ENCODE data around the gene APPL2.

Gene APPL2

DNA sequence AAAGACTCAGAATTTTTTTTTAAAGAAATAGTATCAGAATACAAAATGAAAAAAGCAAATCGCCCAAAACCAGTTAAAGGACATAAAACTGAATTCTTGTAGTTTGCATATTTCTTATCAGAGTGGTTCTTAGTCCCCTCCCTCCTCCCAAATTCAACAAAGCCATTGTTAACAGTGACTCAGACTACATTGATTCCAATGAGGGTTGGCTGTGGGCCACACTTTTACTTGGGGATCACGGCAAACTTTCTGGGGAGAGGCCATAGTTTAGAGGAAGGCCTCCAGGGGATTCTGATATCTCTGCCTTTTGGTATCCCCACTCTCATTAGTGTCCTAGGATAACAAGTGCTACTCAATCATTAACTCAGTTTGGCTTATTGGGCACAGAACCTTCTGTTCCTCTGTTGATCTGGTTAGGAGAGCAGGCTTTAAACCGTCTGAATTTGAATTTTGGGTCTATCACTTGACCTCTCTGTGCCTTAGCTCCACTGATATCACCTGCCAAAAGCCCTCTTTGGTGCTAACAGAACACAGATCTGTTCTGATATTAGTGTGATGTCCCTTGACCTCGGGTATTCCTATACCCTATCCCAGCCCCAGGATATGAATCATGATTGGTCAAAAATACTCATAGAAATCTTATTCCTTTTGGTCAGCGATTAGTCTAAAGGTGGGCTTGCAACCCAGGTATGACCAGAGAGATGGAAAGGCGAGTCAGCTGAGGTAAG lies 45.2 kb upstream of the APPL2 start:
- Histone ChIP-seq H3K9ac (ENCODE audit: low read depth, low read length, poor library complexity) (no peak overlapping the region), H4K91ac (ENCODE audit: low read depth, low read length, poor library complexity) (no peak overlapping the region), H2AK5ac (ENCODE audit: low read depth, low read length) (no peak overlapping the region), H3K4me1 (ENCODE audit: control insufficient read depth in 2 of 2, insufficient read depth in 1 of 2, low read depth in 1 of 2, low read length in 2 of 2) (no peaks in the 10 kb centered on the region), H3K18ac (ENCODE audit: low read length) (no peak overlapping the region), H3K79me1 (ENCODE audit: low read depth, low read length) (no peaks in the 10 kb centered on the region), H3K27me3 (ENCODE audit: control insufficient read depth in 3 of 3, insufficient read depth in 3 of 3, low read depth in 1 of 3, low read length in 3 of 3) (peaks cover 0 to 10% (median 0%) of the 10 kb centered on the region in 3 experiments), H2BK5ac (ENCODE audit: low read length) (no peak overlapping the region), H3K27ac (replicated peaks; ENCODE audit: low read length) (no peak overlapping the region), H3K23ac (ENCODE audit: low read depth, low read length, poor library complexity) (no peak overlapping the region), H3K14ac (ENCODE audit: low read length) (no peak overlapping the region), H3K4me3 (ENCODE audit: low read length in 2 of 2) (no peak overlapping the region), H2BK12ac (ENCODE audit: low read length) (no peak overlapping the region), H4K8ac (ENCODE audit: low read depth, low read length) (no peak overlapping the region), H2BK120ac (ENCODE audit: low read depth, low read length) (no peak overlapping the region), H2BK15ac (ENCODE audit: low read length) (no peak overlapping the region), H3K36me3 (replicated peaks in 1 of 2; ENCODE audit: control insufficient read depth in 2 of 2, insufficient read depth in 2 of 2, low read length in 2 of 2) (no peaks in the 10 kb centered on the region), H3K9me3 (replicated peaks in 1 of 2; ENCODE audit: control insufficient read depth in 2 of 2, insufficient read depth in 1 of 2, low read depth in 1 of 2, low read length in 2 of 2) (peaks cover 0 to 3% of the 10 kb centered on the region in 2 donors), H3K4ac (ENCODE audit: low read length) (no peak overlapping the region), H3K4me2 (ENCODE audit: insufficient read depth, low read length, poor library complexity, severe bottlenecking) (no peak overlapping the region), H2AFZ (ENCODE audit: low read length) (no peak overlapping the region)
- DNase-seq (ENCODE audit: low spot score) = no peak
- no CpG with 5 or more reads among the region's 6 CpGs for WGBS, 2 donors (ENCODE audit: extremely low coverage in 2 of 2, insufficient read length in 2 of 2, insufficient replicate concordance in 1 of 2)

DNA sequence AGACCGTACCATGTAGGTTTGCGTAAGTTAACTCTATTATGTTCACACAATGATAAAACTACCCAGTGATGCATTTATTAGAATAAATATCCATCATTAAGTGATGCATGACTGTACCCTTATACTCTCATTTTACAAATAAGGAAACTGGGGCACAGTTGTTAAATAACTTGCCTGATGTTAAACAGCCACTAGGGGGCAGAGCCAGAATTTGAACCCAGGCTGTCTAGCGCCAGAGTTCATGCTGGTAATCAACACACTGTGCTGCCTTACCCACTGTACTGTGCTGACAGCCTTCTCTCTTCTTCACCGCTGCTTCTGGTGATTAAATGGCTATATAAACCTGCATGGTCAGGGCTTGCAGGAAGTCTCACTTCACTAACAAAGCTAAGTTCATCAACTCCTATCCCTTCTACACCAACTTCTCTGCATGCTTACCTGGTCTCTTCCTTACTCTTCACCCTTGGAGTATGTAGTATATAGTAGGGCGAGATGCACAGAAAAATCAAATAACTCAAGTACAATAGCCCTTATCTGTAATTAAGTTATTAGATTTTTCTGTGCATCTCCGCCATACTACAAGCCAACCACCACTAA lies 43.6 kb upstream of the APPL2 start:
- H3K9me3 ChIP-seq (replicated peaks in 1 of 2; ENCODE audit: control insufficient read depth in 2 of 2, insufficient read depth in 1 of 2, low read depth in 1 of 2, low read length in 2 of 2) = peaks cover 0 to 3% of the 10 kb centered on the region in 2 donors
- no peak overlapping the region for H3K4ac ChIP-seq (ENCODE audit: low read length)
- DNase-seq (ENCODE audit: low spot score) = peak; percentile 9
- no peak overlapping the region for H2AFZ ChIP-seq (ENCODE audit: low read length)
- H2BK12ac ChIP-seq (ENCODE audit: low read length) = no peak overlapping the region
- H2AK5ac ChIP-seq (ENCODE audit: low read depth, low read length) = no peak overlapping the region
- no peak overlapping the region for H3K14ac ChIP-seq (ENCODE audit: low read length)
- no peaks in the 10 kb centered on the region for H3K79me1 ChIP-seq (ENCODE audit: low read depth, low read length)
- H4K8ac ChIP-seq (ENCODE audit: low read depth, low read length) = no peak overlapping the region
- H4K91ac ChIP-seq (ENCODE audit: low read depth, low read length, poor library complexity) = no peak overlapping the region
- no peak overlapping the region for H2BK5ac ChIP-seq (ENCODE audit: low read length)
- no peak overlapping the region for H2BK120ac ChIP-seq (ENCODE audit: low read depth, low read length)
- H3K4me3 ChIP-seq (ENCODE audit: low read length in 2 of 2) = no peak overlapping the region
- no peak overlapping the region for H3K18ac ChIP-seq (ENCODE audit: low read length)
- H3K9ac ChIP-seq (ENCODE audit: low read depth, low read length, poor library complexity) = no peak overlapping the region
- H3K4me1 ChIP-seq (ENCODE audit: control insufficient read depth in 2 of 2, insufficient read depth in 1 of 2, low read depth in 1 of 2, low read length in 2 of 2) = no peaks in the 10 kb centered on the region
- H3K27me3 ChIP-seq (ENCODE audit: control insufficient read depth in 3 of 3, insufficient read depth in 3 of 3, low read depth in 1 of 3, low read length in 3 of 3) = peaks cover 0 to 7% (median 0%) of the 10 kb centered on the region in 3 experiments
- no peaks in the 10 kb centered on the region for H3K36me3 ChIP-seq (replicated peaks in 1 of 2; ENCODE audit: control insufficient read depth in 2 of 2, insufficient read depth in 2 of 2, low read length in 2 of 2)
- no peak overlapping the region for H3K23ac ChIP-seq (ENCODE audit: low read depth, low read length, poor library complexity)
- no peak overlapping the region for H2BK15ac ChIP-seq (ENCODE audit: low read length)
- H3K27ac ChIP-seq (replicated peaks; ENCODE audit: low read length) = no peak overlapping the region
- H3K4me2 ChIP-seq (ENCODE audit: insufficient read depth, low read length, poor library complexity, severe bottlenecking) = no peak overlapping the region
- no CpG with 5 or more reads among the region's 6 CpGs for WGBS, 2 donors (ENCODE audit: extremely low coverage in 2 of 2, insufficient read length in 2 of 2, insufficient replicate concordance in 1 of 2)

DNA sequence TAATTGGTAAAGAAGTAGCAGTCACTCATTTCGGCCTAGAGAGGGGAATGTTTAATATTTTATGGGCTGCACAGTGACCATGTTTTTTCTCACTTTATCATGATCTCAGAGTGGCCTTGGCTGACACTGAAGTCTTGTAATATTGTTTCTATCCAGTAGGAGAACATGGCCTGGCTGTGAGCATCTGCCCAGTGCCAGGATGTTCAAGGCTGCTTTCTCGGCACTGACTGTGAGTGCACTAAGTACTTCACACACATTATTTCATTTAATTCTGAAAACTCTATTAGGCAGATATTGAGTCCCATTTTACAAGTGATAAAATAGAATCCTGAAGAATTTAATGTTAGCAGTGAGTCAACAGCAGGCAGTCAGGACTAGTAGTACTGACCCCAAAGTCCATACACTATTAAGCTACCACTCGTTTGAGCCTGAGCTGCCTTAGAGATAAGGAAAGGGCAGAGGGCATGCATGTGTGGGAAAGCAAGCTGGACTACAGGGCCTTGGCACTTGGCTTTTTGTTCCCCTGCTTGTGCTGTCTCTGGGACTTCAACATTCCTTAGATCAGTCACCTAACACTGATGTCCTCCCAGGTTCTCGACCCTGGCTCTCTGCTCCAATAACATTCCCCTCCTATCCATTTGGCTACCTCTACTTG lies 42.2 kb upstream of the APPL2 start:
- Histone ChIP-seq H4K91ac (ENCODE audit: low read depth, low read length, poor library complexity) (no peak overlapping the region), H3K4me2 (ENCODE audit: insufficient read depth, low read length, poor library complexity, severe bottlenecking) (no peak overlapping the region), H2AK5ac (ENCODE audit: low read depth, low read length) (no peak overlapping the region), H2BK12ac (ENCODE audit: low read length) (no peak overlapping the region), H3K23ac (ENCODE audit: low read depth, low read length, poor library complexity) (no peak overlapping the region), H3K4me1 (ENCODE audit: control insufficient read depth in 2 of 2, insufficient read depth in 1 of 2, low read depth in 1 of 2, low read length in 2 of 2) (no peaks in the 10 kb centered on the region), H2BK120ac (ENCODE audit: low read depth, low read length) (no peak overlapping the region), H3K36me3 (replicated peaks in 1 of 2; ENCODE audit: control insufficient read depth in 2 of 2, insufficient read depth in 2 of 2, low read length in 2 of 2) (no peaks in the 10 kb centered on the region), H3K4me3 (ENCODE audit: low read length in 2 of 2) (no peak overlapping the region), H3K14ac (ENCODE audit: low read length) (no peak overlapping the region), H4K8ac (ENCODE audit: low read depth, low read length) (no peak overlapping the region), H2BK15ac (ENCODE audit: low read length) (no peak overlapping the region), H3K27me3 (ENCODE audit: control insufficient read depth in 3 of 3, insufficient read depth in 3 of 3, low read depth in 1 of 3, low read length in 3 of 3) (no peaks in the 10 kb centered on the region), H2AFZ (ENCODE audit: low read length) (no peak overlapping the region), H3K9ac (ENCODE audit: low read depth, low read length, poor library complexity) (no peak overlapping the region), H2BK5ac (ENCODE audit: low read length) (no peak overlapping the region), H3K9me3 (replicated peaks in 1 of 2; ENCODE audit: control insufficient read depth in 2 of 2, insufficient read depth in 1 of 2, low read depth in 1 of 2, low read length in 2 of 2) (no peaks in the 10 kb centered on the region), H3K27ac (replicated peaks; ENCODE audit: low read length) (no peak overlapping the region), H3K18ac (ENCODE audit: low read length) (no peak overlapping the region), H3K79me1 (ENCODE audit: low read depth, low read length) (no peaks in the 10 kb centered on the region), H3K4ac (ENCODE audit: low read length) (no peak overlapping the region)
- WGBS, 2 donors (ENCODE audit: extremely low coverage in 2 of 2, insufficient read length in 2 of 2, insufficient replicate concordance in 1 of 2) = no CpG with 5 or more reads among the region's 4 CpGs
- DNase-seq (ENCODE audit: low spot score) = no peak

DNA sequence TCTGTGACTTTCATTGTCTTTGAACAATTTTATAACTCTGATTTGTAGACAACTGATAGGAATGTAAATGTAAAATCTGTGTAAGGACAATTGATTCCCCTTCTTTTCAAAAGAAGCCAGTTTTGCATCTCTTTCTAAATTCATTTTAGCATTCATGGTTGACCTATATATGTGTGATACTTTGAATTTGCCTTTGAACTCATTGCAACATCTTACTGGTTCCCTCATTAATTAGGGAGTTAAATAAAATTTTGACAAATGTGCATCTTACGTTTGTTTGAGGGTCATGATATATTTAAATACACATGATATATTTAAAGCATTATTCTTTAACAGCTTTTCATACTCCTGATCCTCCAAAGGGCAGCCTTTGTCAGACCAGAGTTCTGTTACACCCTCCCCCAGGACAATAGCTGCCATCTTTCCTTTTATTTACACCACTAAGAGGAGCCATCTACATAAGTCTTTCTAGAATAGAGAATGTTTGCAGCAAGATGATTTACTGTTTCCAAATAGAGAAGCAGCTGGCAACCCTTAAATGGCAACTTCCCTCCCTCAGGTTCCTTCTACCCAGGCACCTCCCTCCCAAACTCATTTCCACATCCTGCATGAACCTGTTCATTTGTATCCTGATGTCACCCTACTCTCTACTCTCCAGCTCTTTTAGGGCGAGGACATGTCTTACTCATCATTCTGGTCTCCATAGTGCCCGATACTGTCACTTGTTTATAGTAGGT lies 40.2 kb upstream of the APPL2 start:
- Histone ChIP-seq H2AFZ (ENCODE audit: low read length) (no peak overlapping the region), H3K4me3 (ENCODE audit: low read length in 2 of 2) (no peak overlapping the region), H2BK120ac (ENCODE audit: low read depth, low read length) (no peak overlapping the region), H2BK5ac (ENCODE audit: low read length) (no peak overlapping the region), H3K14ac (ENCODE audit: low read length) (no peak overlapping the region), H3K4me2 (ENCODE audit: insufficient read depth, low read length, poor library complexity, severe bottlenecking) (no peak overlapping the region), H3K9ac (ENCODE audit: low read depth, low read length, poor library complexity) (no peak overlapping the region), H3K36me3 (replicated peaks in 1 of 2; ENCODE audit: control insufficient read depth in 2 of 2, insufficient read depth in 2 of 2, low read length in 2 of 2) (no peaks in the 10 kb centered on the region), H3K9me3 (replicated peaks in 1 of 2; ENCODE audit: control insufficient read depth in 2 of 2, insufficient read depth in 1 of 2, low read depth in 1 of 2, low read length in 2 of 2) (no peaks in the 10 kb centered on the region), H2BK12ac (ENCODE audit: low read length) (no peak overlapping the region), H2BK15ac (ENCODE audit: low read length) (no peak overlapping the region), H3K18ac (ENCODE audit: low read length) (no peak overlapping the region), H3K4me1 (ENCODE audit: control insufficient read depth in 2 of 2, insufficient read depth in 1 of 2, low read depth in 1 of 2, low read length in 2 of 2) (no peaks in the 10 kb centered on the region), H3K27ac (replicated peaks; ENCODE audit: low read length) (no peak overlapping the region), H4K91ac (ENCODE audit: low read depth, low read length, poor library complexity) (no peak overlapping the region), H3K27me3 (ENCODE audit: control insufficient read depth in 3 of 3, insufficient read depth in 3 of 3, low read depth in 1 of 3, low read length in 3 of 3) (no peaks in the 10 kb centered on the region), H2AK5ac (ENCODE audit: low read depth, low read length) (no peak overlapping the region), H3K79me1 (ENCODE audit: low read depth, low read length) (no peaks in the 10 kb centered on the region), H3K23ac (ENCODE audit: low read depth, low read length, poor library complexity) (no peak overlapping the region), H4K8ac (ENCODE audit: low read depth, low read length) (no peak overlapping the region), H3K4ac (ENCODE audit: low read length) (no peak overlapping the region)
- no peak for DNase-seq (ENCODE audit: low spot score)
- WGBS, 2 donors (ENCODE audit: extremely low coverage in 2 of 2, insufficient read length in 2 of 2, insufficient replicate concordance in 1 of 2) = no CpG with 5 or more reads among the region's 3 CpGs

Data from neuronal stem cell (in vitro differentiated cells).